ENCODE measurements around the gene SLC2A4.
A peak's percentile ranks its signal among the peaks of the same experiment; 100 is the strongest.
"Not testable (repeated sequence)": the region's sequence is repeated elsewhere in the genome, so short reads cannot be mapped to it uniquely, and the experiment has no call there.

The SLC2A4 gene

GRCh38 chr17:7241783-7242716 lies 39.5 kb upstream of the SLC2A4 start, which contains the start of gene GABARAP:
Gene GABARAP, minus strand, starts transcription at chr17:7242449. Its CDS starts 119 bp downstream, at chr17:7242330.
- FAIRE-seq (no peak), DNase-seq (ENCODE audit: insufficient read length, low spot score) (no peak)
- TF ChIP-seq CTCF (IDR thresholded peaks at IDR 0.05; ENCODE audit: insufficient read depth, missing control alignments): no peak

- peak; percentile 90 for DNase-seq (ENCODE audit: insufficient read length, low spot score)
- FAIRE-seq: no peak
- no peak for TF ChIP-seq CTCF (IDR thresholded peaks at IDR 0.05; ENCODE audit: insufficient read depth, missing control alignments)
Observed at GRCh38 chr17:7242717-7243452, 38.6 kb upstream of the SLC2A4 start.

GRCh38 chr17:7243453-7243729 lies 38.1 kb upstream of the SLC2A4 start:
- FAIRE-seq (no peak), DNase-seq (ENCODE audit: insufficient read length, low spot score) (no peak)
- no peak for TF ChIP-seq CTCF (IDR thresholded peaks at IDR 0.05; ENCODE audit: insufficient read depth, missing control alignments)

GRCh38 chr17:7243838-7244237 lies 37.7 kb upstream of the SLC2A4 start:
- not testable (repeated sequence) for FAIRE-seq; DNase-seq (ENCODE audit: insufficient read length, low spot score)

GRCh38 chr17:7246779-7247178 lies 34.7 kb upstream of the SLC2A4 start:
- DNase-seq (ENCODE audit: insufficient read length, low spot score) (no peak), FAIRE-seq (no peak)
- no peak for TF ChIP-seq CTCF (IDR thresholded peaks at IDR 0.05; ENCODE audit: insufficient read depth, missing control alignments)

GRCh38 chr17:7248796-7249195 lies 32.7 kb upstream of the SLC2A4 start:
- no peak for DNase-seq (ENCODE audit: insufficient read length, low spot score)
- no peak for TF ChIP-seq CTCF (IDR thresholded peaks at IDR 0.05; ENCODE audit: insufficient read depth, missing control alignments)
- no peak for FAIRE-seq

GRCh38 chr17:7249214-7249613 lies 32.3 kb upstream of the SLC2A4 start:
- no peak for FAIRE-seq
- no peak for TF ChIP-seq CTCF (IDR thresholded peaks at IDR 0.05; ENCODE audit: insufficient read depth, missing control alignments)
- DNase-seq (ENCODE audit: insufficient read length, low spot score): no peak
